Lower lobe of right lung (tissue), 2 donors: Measurements from ENCODE around the gene KCNJ1. TPM values are rescaled to one million over a fixed set of nuclear protein-coding genes. Genes with fewer than 3 reads are reported as not detected.

Experiments used
- ATAC-seq, 2 donors: fragments of 200-7000 bp; cut with Tn5 transposase; one replicate each; pipeline ENCODE4 v1.9.1; 2020 to 2022; ENCODE audit warnings: mild to moderate bottlenecking in 2 of 2, moderate library complexity in 2 of 2
- DNase-seq: peaks from one replicate; pipeline ENCODE4 v3.0.0-alpha.2; 2020
- H3K27ac ChIP-seq: fragments of 200-600 bp; one replicate; pipeline ENCODE4 v1.8.0; 2022
- H3K27me3 ChIP-seq: fragments of 200-600 bp; one replicate; pipeline ENCODE4 v1.8.0; 2022; ENCODE audit warnings: low read depth
- H3K36me3 ChIP-seq: fragments of 200-600 bp; one replicate; pipeline ENCODE4 v1.8.0; 2022; ENCODE audit warnings: mild to moderate bottlenecking
- H3K4me1 ChIP-seq: fragments of 200-600 bp; one replicate; pipeline ENCODE4 v1.8.0; 2022
- H3K4me3 ChIP-seq: fragments of 200-600 bp; one replicate; pipeline ENCODE4 v1.8.0; 2022; ENCODE audit warnings: mild to moderate bottlenecking
- H3K9me3 ChIP-seq: fragments of 200-600 bp; one replicate; pipeline ENCODE4 v1.8.0; 2022
- CTCF ChIP-seq: fragments of 200-600 bp; IDR thresholded peaks from one replicate; pipeline ENCODE4 v1.8.0; 2022; ENCODE audit warnings: antibody characterized with exemption, mild to moderate bottlenecking
- intact Hi-C: fragments of 100-400 bp; cut with DNase I; formaldehyde crosslinking; loops from one replicate; pipeline ENCODE4 v1.11.0; 2022
- total RNA-seq: library from RNA; stranded (reverse); fragmentation: NEBNext Ultra II Directional; extraction: Animal tissue kit (Norgen Biotek cat#: 25700); gene quantifications from one replicate; pipeline ENCODE4 v1.2.1, GENCODE V29; 2021
- donor health status: DM: no; HTN: yes; CAD: no; lungs with severe emphysema.

Gene KCNJ1
- total RNA-seq, 1 donor from 2014 or later, result 0.18 TPM

DNA sequence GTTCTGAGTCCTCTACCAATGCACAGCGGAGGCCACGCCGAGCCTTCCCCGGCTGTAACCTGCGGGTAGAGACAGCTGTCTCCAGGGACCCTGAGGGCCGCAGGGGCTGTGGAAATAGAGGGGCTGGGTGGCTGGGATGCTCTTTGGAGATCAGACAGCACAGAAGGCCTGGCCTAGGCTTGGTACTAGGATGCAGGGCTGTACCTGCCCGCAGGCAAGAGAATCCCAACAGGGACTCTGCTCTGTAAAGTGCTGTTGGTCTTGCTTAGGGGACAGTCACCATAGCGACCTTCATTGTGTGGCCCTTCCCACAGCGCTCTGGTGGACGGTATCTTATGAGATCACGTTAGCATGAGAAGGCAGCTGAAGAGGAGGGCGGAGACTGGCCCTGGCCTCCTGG lies 12.7 kb upstream of the KCNJ1 start:
- H3K9me3 ChIP-seq, result no peaks in the 10 kb centered on the region
- H3K27ac ChIP-seq, result no peak overlapping the region
- H3K4me1 ChIP-seq, result no peaks in the 10 kb centered on the region
- intact Hi-C loops, result no loop called here
- no peak for TF ChIP-seq CTCF
- no peak overlapping the region for H3K4me3 ChIP-seq
- H3K27me3 ChIP-seq, result no peaks in the 10 kb centered on the region
- no peaks in the 10 kb centered on the region for H3K36me3 ChIP-seq
- ATAC-seq (no peak), DNase-seq (no peak)

DNA sequence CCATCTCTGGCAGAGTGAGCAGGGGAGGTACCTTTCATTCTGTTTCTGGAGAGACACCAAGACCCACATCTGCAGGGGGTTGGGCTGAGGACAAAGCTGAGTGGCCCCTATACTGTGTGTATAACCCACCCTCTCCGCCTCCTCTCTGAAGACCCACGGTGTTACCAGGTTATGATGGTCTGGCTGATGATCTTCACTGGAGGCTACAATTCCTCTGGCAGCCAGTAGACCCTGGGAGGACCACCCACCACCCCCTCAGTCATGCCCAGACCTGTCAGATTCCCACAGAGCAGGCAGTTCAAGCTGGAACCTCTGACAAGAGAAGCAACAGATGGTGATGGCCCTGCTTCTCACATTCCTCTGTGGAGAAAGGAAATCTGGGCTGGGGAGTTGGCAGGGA lies 11.4 kb upstream of the KCNJ1 start:
- Histone ChIP-seq H3K4me3 (no peak overlapping the region), H3K27me3 (no peaks in the 10 kb centered on the region), H3K4me1 (no peaks in the 10 kb centered on the region), H3K36me3 (no peaks in the 10 kb centered on the region), H3K9me3 (no peaks in the 10 kb centered on the region), H3K27ac (no peak overlapping the region)
- no peak for DNase-seq
- TF ChIP-seq CTCF, result no peak
- peak; percentile 10 to 18 for ATAC-seq
- intact Hi-C loops, result no loop called here

DNA sequence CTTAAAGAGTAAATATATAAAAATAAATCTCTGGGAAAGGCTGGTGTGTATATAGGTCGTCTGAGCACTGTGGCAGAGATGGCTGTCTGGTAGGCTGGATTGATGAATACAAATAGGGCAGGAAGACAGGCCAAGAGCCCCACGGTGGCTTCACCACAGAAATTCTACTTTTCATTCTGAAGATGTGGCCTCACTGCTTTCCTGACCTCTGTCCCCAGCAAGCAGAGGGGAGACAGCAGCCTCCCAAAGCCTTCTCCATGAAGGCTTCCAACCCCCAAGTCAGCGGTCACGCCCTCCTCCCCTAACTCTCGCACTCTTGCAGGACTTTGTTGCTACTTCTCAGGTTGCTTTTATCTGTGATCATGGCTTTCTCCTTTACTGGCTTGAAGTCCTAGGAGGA lies 10.6 kb upstream of the KCNJ1 start:
- ATAC-seq (no peak), DNase-seq (no peak)
- intact Hi-C loops, result no loop called here
- H3K27me3 ChIP-seq, result no peaks in the 10 kb centered on the region
- no peaks in the 10 kb centered on the region for H3K4me1 ChIP-seq
- no peaks in the 10 kb centered on the region for H3K36me3 ChIP-seq
- H3K9me3 ChIP-seq, result no peaks in the 10 kb centered on the region
- H3K27ac ChIP-seq, result no peak overlapping the region
- H3K4me3 ChIP-seq, result no peak overlapping the region
- TF ChIP-seq CTCF, result no peak

- H3K4me1 ChIP-seq, result no peaks in the 10 kb centered on the region
These were observed 9.1 kb upstream of the KCNJ1 start for GRCh38 chr11:128876133-128876650.

DNA sequence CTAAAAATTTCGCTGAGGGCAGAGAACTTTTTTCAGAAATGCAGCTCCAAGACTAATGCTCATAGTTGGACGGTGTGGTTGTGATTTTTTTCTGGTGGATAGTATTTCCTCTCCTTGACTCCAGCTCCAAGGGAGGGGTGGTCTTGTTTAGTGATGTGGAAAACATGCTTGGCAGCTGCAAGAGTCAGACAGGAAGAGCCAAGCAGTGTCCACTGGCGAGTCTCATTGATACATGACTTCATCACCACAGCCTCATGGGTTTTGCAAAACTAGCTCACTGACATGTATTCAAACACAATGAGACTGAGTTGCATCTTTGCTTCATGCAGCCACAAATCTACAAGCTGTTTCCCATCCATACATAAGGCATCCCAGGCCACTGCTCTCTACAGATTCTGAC lies 7.3 kb upstream of the KCNJ1 start:
- TF ChIP-seq CTCF, result no peak
- Histone ChIP-seq H3K4me3 (no peak overlapping the region), H3K9me3 (no peaks in the 10 kb centered on the region), H3K27ac (no peak overlapping the region), H3K4me1 (no peaks in the 10 kb centered on the region), H3K27me3 (no peaks in the 10 kb centered on the region), H3K36me3 (no peaks in the 10 kb centered on the region)
- no peak for ATAC-seq
- intact Hi-C loops, result no loop called here
- no peak for DNase-seq

More at GRCh38 chr11:128876133-128876650, 9.1 kb upstream of the KCNJ1 start:
- ATAC-seq (no peak), DNase-seq (no peak)
- TF ChIP-seq CTCF, result no peak
- H3K4me3 ChIP-seq, result no peak overlapping the region
- no peaks in the 10 kb centered on the region for H3K27me3 ChIP-seq
- H3K27ac ChIP-seq, result no peak overlapping the region
- intact Hi-C loops, result no loop called here
- no peaks in the 10 kb centered on the region for H3K9me3 ChIP-seq
- no peaks in the 10 kb centered on the region for H3K36me3 ChIP-seq

- Histone ChIP-seq H3K9me3 (no peaks in the 10 kb centered on the region), H3K4me3 (no peak overlapping the region), H3K27ac (no peak overlapping the region), H3K27me3 (no peaks in the 10 kb centered on the region), H3K36me3 (no peaks in the 10 kb centered on the region), H3K4me1 (no peaks in the 10 kb centered on the region)
- ATAC-seq (no peak), DNase-seq (no peak)
- intact Hi-C loops, result no loop called here
- no peak for TF ChIP-seq CTCF
These were observed 5.5 kb upstream of the KCNJ1 start for GRCh38 chr11:128872594-128872993.
